Activated naive CD4-positive, alpha-beta T cell treated with anti-CD3 and anti-CD28 coated beads, Interleukin-2, amount 50 U/mL, for 16 hours (primary cell): ENCODE measurements around the gene TXLNB.
"Not testable (repeated sequence)": the region's sequence is repeated elsewhere in the genome, so short reads cannot be mapped to it uniquely, and the experiment has no call there.

Experiments used
- DNase-seq: peaks from one replicate; pipeline ENCODE4 v3.0.0-alpha.2; 2020

Gene TXLNB

DNA sequence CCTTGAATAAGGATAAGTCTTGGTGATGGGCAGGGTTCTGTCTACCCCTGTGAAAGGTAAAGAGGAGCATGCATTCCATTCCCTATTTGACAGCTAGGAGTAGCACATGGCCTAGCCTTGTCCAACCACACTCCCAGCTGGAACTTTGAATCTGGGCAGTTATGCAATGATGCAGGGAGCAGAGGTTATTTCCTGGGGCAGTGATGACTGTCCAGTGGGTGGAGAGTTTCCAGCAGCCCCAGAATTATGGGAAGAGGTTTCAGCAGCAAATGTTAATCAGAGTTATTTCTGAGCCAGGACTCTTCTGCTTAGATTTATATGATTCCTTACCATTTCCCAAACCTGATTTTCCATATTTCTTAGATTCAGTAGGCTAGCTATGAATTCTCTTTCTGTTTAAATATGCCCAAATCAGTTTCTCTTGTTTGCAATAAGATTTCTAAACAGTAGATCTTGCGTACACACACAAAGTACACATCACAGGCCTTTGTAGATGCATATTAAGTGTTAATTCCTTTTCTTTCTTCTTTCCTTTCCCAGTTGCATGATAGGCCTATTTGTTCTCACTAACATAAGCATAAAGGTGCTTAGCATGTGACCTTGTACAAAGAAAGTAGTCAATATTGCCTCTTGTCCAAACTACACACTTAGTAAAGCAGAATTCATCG, 17.3 kb upstream of the TXLNB start:
- DNase-seq, result no peak

- no peak for DNase-seq
Measured at GRCh38 chr6:139308286-139308916, 16.6 kb upstream of the TXLNB start.

- DNase-seq, result no peak
Measured at GRCh38 chr6:139306291-139306981, 14.6 kb upstream of the TXLNB start.

- no peak for DNase-seq
Measured at GRCh38 chr6:139303185-139303584, 11.4 kb upstream of the TXLNB start.

DNA sequence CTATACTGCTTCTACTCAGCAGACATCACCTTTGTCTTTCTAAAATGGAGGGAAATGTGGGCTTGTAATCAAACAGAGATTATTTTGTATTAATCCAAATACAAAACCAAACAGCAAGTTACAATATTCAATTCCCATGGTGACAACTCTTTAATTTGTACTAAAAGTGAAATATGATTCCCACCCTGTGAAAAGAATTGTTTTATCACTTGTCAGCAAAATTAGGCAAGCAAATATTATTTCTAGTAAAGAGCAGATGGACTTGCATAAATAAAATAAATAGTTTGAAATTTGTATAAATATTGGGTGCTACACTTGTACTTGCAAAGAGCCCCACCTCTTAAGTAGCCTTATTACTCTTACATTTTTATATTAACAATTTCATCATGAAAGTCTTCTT, 6.1 kb upstream of the TXLNB start:
- no peak for DNase-seq

DNA sequence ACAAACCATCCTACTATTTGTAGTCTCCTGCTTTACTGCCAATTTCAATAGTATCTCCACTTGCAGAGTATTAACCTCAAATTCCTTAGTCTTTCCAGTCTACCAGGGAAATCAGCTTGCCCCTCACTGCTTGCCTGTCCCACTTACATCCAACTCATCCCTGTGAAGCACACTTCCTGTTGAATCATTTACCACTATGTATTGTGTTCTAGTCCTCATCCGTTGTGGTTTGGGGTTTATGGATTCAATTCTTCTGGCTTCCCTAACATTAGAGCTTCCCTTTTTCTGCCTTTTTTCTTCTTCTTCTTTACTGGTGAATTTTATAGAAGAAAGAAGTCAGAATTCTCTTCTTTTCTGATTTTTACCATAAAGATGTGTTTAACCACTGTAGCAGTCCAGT, 5.1 kb upstream of the TXLNB start:
- no peak for DNase-seq

GRCh38 chr6:139295901-139296300, 4.1 kb upstream of the TXLNB start:
- no peak for DNase-seq

DNA sequence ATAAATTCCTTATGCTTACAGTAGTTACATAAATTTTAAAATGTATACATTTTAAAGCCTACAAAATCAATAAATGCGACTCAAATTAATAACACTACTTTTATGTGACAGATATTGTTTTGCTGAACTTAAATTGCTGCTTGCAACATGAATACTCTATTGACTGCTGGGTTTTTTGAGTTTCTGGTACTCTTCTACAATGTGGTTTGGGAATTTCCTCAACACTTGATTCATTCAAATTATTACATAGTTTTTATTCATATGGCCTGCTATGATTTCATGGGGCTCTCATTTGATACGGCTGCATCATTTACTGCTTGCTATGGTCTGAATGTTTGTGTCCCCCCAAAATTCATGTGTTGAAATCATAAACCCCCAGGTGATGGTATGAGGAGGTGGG, 2.3 kb upstream of the TXLNB start:
- no peak for DNase-seq

DNA sequence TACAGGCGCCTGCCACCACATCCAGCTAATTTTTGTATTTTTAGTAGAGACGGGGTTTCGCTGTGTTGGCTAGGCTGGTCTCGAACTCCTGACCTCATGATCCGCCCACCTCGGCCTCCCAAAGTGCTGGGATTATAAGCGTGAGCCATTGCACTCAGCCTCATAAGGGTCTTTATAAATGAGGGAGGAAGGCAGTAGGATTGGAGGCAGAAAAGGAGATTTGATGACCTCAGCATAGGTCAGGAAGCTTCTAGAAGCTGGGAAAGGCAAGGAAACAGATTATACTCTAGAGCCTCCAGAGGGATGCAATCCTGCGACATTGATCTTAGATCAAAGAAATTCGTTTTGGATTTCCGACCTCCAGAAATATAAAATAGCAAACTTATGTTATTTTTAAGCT, 1.4 kb upstream of the TXLNB start:
- not testable (repeated sequence) for DNase-seq

GRCh38 chr6:139290787-139291311, 949 bp downstream of the TXLNB start:
- no peak for DNase-seq

- no peak for DNase-seq
Measured at GRCh38 chr6:139289233-139289632, 2.6 kb downstream of the TXLNB start.

DNA sequence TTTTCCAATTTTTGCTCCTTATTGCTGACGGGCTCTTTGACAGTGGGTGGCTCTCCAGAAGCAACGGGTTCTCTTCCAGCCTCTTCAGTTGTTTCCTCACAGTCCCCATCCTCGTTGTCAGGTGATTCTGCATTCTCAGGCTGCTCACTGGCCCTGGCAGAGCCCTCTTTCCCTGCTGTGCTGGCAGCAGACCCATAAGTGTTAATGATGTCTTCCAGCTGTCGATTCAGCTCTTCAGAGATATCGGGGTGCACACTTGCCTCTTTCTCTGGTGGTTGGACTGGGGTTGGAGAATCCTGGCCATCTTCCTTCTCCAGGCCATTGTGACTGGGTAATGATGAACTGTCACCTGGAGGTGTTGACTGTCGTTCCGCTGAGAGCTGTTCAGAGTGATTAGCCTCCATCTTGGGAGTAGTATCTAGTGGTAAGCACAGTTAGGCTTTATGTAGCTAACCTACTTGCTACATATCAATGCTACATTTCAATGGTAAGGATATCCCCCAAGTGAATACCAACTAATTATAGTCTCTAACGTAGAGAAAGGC, 3.2 kb downstream of the TXLNB start:
- DNase-seq, result no peak

DNA sequence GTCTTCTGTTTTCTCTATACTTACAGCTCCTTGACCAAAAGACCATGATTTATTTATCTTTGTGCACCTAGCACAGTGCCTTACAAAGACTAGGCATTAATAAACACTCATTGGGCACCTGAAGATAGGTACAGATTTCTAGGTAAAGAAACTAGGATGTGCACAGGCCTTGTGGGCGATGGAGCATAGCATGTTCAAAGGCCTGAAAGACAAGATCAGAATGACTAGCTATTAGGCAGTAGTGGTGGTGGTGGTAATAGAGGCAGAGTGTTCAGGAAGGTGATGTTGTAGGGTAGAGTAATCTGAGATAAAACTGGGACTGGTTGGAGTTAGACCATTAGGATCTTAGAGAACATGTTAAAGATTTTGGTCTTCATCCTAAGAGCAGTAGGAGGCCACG, 3.9 kb downstream of the TXLNB start:
- DNase-seq, result no peak

DNA sequence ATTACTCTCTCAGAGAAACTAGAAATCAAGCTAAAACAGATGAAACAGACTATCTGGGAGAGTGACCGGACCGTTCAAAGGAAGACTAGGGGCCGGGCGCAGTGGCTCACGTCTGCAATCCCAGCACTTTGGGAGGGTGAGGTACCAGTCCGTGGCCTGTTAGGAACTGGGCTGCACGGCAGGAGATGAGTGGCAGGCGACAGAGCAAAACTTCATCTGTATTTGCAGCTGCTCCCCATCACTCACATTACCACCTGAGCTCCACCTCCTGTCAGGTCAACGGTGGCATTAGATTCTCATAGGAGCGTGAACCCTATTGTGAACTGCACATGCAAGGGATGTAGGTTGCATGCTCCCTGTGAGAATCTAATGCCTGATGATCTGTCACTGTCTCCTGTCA, 5.4 kb downstream of the TXLNB start:
- DNase-seq, result not testable (repeated sequence)

GRCh38 chr6:139285590-139285989, 6.2 kb downstream of the TXLNB start:
- no peak for DNase-seq

GRCh38 chr6:139284789-139285188, 7.0 kb downstream of the TXLNB start:
- DNase-seq, result no peak

- no peak for DNase-seq
Measured at GRCh38 chr6:139282684-139283083, 9.1 kb downstream of the TXLNB start.

- DNase-seq, result no peak
Measured at GRCh38 chr6:139278190-139278589, 13.6 kb downstream of the TXLNB start.

DNA sequence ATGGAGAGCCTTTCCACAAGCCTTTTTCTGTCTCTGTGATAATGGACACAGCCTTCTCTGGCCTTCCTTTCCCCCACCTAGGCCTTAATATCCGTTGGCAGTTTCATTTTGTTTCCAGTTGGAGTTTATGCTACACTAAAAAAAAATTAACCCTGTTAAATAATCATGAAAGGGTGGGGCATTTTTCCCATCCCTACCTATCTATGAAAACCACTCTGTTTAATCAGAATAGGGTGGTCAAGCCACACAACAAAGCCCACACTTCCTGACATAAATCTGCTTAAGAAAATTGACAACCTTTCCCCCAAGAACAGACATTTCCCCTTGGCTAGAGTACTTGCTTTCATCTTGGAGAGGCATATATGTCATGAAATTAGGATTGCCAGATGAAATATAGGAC, 14.2 kb downstream of the TXLNB start:
- no peak for DNase-seq

GRCh38 chr6:139277161-139277560, 14.6 kb downstream of the TXLNB start:
- no peak for DNase-seq

DNA sequence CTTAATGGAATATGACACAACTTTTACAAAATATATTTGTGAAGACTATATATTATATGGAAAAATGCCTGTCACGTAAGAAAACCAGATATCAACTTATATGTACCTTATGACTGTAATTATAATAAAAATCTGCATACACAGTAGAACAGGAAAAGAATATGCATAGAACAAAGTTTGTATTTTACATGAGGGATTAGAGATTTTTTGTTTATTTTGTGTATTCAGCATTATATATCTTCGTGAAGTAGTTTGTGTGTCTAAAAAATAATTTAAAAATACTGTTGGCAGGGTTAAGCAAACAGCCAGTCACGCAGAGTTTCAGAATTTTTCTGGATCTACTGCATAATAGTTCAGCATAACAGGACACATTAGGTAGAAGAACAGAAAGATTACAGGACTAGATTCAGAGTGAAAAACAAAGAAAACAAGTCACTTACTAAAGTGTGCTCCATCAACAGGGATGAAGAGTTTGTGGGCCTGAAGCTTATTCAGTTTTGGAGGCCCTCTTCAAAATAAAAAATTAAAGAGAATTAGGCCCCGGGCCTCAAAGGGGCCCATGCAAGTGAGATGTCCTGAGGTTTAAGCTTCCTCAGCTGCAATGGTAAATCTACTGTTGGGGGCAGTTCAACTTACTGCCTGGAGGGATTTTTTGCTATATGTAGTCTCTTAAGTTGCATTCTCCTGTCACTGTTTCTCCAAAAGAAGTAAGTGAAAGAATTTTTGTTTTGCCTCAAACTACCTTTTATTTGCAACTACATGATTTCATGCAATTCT, 16.3 kb downstream of the TXLNB start:
- DNase-seq, result no peak

- DNase-seq, result no peak
Measured at GRCh38 chr6:139271056-139271455, 20.7 kb downstream of the TXLNB start.

DNA sequence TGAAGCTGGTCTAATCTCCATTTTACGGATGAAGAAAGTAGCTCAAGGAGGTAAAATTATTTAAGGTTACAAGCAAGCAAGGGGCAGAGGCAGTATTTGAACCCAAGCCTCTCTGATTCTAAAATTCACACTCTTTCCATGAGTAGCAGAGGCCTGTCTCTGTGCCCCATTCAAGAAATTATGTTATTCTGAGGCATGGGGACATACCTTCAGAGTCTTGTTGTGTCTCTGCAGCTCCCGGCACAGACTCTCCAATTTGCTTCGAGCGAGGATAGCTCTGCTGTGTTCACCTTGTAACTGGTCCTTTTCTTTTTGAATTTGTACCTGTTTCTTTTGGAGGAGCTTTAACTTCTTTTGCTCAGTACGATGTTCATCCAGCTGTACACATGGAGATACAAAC, 21.5 kb downstream of the TXLNB start:
- DNase-seq, result no peak
